Measurements from ENCODE around the gene SCTR.

SCTR gene

DNA sequence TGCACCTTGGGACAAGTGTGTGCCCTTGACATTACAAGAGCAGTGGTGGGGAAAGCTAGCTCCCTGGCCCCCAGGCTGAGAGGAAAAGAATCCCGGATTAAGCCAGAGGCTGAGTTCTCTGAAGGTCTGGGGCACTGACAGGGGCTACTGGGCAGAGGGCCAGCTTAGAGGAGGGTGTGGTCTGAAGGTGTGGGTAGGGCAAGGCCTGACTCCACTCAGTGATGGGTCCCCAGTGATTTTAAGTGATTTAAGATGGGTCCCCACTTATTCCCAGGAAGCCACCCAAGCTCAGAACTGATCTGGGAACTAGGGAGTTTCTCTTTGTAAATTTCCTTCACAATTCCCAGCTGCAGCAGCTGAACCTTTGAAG, 83.8 kb downstream of the SCTR start:
- no peak for DNase-seq

- no peak for DNase-seq
These were observed 84.4 kb downstream of the SCTR start for GRCh38 chr2:119439574-119440500.

GRCh38 chr2:119438726-119439284, 85.5 kb downstream of the SCTR start:
- DNase-seq, result no peak

DNA sequence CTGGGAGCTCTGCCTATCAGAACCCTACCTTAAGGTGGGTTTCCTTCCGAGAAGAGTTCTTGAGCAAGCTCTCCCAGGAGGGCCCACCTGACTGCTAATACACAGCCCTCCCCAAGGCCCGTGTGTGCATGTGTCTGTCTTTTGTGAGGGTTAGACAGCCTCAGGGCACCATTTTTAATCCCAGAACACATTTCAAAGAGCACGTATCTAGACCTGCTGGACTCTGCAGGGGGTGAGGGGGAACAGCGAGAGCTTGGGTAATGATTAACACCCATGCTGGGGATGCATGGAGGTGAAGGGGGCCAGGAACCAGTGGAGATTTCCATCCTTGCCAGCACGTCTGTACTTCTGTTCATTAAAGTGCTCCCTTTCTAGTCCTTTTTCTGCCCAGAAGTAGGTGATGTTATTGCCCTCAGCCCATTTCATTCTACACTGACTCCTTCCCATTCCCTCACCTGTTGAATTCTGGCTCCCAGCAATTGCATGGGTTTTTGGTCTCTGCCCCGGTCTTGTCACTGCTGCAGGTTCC, 86.1 kb downstream of the SCTR start:
- no peak for DNase-seq

DNA sequence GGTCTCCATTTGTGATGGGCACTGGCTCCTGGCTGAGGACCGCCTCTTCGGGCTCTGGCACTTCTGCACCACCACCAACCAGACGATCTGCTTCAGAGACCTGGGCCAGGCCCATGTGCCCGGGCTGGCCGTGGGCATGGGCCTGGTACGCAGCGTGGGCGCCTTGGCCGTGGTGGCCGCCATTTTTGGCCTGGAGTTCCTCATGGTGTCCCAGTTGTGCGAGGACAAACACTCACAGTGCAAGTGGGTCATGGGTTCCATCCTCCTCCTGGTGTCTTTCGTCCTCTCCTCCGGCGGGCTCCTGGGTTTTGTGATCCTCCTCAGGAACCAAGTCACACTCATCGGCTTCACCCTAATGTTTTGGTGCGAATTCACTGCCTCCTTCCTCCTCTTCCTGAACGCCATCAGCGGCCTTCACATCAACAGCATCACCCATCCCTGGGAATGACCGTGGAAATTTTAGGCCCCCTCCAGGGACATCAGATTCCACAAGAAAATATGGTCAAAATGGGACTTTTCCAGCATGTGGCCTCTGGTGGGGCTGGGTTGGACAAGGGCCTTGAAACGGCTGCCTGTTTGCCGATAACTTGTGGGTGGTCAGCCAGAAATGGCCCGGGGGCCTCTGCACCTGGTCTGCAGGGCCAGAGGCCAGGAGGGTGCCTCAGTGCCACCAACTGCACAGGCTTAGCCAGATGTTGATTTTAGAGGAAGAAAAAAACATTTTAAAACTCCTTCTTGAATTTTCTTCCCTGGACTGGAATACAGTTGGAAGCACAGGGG, 87.1 kb downstream of the SCTR start:
- no peak for DNase-seq

GRCh38 chr2:119435953-119436297, 88.4 kb downstream of the SCTR start:
- no peak for DNase-seq

- DNase-seq, result no peak
These were observed 89.0 kb downstream of the SCTR start for GRCh38 chr2:119435081-119435952.

DNA sequence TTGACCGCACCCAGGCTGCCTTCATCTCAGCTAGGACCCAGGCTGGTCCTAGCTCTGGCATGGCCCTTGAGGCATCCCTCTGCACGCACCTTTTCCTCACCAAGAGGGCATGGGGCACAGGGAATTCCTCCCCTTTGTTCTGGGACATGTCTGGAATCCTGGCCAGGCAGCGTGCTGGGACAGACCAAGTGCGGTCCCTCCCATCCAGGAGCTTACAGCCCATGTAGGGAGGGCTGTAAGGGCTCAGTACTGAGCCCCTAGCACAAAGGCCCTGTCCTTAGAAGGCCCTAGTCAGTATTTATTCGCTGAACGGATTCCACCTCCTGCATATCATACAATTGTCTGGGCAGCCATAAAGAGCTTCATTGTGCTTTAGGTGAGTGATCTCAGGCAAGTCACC, 89.6 kb downstream of the SCTR start:
- DNase-seq, result no peak

DNA sequence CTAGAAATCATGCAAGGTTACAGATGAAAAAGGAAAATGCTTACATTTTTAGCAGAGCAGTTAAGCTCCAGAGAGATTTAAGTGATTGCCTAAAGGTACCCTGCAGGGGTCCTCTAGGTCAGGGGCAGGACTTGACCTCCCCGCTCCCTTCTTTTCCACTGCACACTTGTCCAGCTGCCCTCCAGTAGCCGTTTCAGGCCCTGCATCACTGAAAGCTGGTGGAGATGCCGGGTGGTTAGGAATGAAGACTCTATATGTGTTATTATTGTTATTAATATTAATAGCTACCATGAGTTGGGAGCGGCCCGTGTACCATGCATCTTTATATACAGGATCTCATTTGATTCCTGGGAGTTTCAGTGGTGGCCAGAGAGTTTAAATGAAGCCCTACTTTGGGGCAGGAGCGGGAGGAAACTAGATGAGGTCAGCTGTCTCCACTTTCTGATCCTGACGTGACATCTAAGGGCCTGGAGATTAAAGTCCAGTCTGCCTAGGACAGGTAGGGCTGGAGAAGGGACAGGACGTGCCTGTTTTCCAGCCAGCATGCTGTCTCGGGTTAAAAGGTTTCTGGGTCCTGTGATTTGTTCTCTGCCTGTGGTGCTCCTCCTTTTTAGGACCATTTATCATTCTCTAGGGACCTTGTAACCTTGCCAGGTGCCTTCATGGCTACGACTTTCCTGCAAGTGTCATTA, 90.5 kb downstream of the SCTR start:
- DNase-seq, result no peak

DNA sequence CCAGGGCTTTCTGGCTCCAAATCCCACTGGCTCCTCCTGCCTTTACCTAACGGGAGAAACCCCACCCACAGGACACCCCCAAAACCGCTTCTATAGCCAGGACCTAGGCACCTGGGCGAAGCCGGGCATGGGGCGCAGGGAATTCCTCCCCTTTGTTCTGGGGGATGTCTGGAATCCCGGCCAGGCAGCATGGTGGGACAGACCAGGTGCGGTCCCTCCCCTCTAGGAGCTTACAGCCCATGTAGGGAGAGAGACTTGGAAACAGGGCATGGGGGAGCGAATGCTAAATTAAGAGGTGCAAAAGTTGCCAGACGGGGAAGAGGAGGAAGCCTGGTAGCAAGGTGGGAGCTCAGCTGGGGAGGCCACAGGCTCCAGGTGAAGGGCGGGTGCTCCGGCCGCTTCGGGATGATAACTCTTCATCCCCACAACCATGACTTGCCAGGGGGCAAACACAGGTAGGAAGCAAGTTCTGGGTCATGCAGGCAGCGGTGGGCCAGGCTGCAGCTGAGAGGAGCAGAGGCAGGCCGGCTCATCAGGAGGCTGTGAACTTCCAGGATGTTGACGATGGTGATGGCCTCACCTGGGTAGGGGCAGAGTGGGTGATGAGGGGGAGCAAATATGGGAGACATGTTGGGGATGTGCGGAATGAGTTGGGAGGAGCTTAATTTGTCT, 91.3 kb downstream of the SCTR start:
- DNase-seq, result no peak

- no peak for DNase-seq
These were observed 92.1 kb downstream of the SCTR start for GRCh38 chr2:119431976-119432850.

DNA sequence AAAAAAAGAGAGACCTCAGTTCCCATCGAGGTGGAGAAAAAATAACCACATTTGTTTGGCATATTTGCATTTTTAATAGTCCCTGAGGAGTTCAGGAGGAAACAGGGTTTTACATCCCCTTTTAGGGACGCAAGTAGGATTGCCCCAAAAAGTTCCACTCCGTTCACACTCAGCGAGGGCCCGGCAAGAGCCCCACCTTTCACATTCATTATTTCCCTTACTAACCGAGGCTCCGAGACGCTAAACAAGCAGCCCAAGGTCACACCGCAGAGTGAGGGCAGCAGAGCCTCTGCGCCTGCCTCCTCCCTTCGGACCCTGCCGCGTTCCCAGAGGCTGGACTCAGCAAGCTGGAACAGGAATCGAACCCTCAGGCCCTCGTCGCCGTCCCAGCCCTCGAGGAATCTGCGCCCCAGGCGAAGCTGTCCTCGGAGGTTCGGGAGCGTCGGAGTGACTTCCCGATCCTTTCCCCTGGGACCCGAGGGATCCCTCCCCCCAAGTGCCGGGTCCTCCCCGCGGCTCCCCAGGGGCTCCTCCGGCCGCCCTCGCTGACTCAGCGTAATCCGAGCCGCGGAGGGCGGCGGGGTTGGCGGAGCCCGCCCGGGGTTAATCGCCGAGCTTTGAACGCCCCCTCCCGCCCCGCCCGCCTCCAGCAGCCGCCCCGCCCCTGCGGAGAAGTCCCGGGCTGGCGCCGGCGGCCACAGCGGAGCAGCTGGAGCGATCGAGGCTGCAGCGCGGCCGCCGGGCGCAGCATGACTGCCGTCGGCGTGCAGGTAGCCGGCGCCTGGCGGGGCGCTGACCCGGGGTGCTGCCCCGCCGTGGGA, 92.9 kb downstream of the SCTR start, which contains the start of gene TMEM37:
TSS of gene TMEM37 (plus strand) at position 700 of the 821 bp plus-strand sequence. CDS start at position 750, 50 bp downstream.
- DNase-seq, result peak; percentile 35

DNA sequence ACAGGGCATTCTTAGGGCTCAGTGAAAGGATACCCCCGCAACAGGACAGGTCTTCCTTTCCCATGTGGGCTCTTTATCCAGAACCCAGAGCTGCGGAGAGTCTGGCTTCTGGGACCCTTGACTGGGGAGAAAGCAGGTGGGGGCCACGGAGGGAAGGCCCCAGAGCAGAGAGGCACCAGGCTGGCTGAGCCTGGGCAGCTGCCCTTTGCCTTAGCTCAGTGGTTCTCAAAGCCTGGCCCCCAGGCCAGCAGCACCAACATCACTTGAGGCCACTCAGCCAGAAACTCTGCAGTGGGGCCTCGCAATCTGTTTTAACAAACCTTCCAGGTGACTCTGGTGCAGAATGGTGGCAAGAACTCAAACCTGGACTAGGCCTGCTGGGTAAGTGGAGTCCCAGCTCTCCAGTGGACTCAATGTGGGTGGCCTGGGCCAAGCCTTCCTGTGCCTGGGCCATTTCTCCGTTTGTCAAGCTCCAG, 94.2 kb downstream of the SCTR start:
- DNase-seq, result no peak

- DNase-seq, result no peak
These were observed 94.9 kb downstream of the SCTR start for GRCh38 chr2:119429225-119429981.

- DNase-seq, result no peak
These were observed 95.6 kb downstream of the SCTR start for GRCh38 chr2:119428488-119429224.

GRCh38 chr2:119427756-119428155, 96.5 kb downstream of the SCTR start:
- DNase-seq, result no peak

GRCh38 chr2:119426801-119427395, 97.4 kb downstream of the SCTR start:
- DNase-seq, result no peak
